ENCODE data around the gene CSNK1A1. TPM values are rescaled to one million over a fixed set of nuclear protein-coding genes. Genes with fewer than 3 reads are reported as not detected.
"Not testable (repeated sequence)": the region's sequence is repeated elsewhere in the genome, so short reads cannot be mapped to it uniquely, and the experiment has no call there.

Gene CSNK1A1
- total RNA-seq, 1 donor from 2014 or later, result 180 TPM

DNA sequence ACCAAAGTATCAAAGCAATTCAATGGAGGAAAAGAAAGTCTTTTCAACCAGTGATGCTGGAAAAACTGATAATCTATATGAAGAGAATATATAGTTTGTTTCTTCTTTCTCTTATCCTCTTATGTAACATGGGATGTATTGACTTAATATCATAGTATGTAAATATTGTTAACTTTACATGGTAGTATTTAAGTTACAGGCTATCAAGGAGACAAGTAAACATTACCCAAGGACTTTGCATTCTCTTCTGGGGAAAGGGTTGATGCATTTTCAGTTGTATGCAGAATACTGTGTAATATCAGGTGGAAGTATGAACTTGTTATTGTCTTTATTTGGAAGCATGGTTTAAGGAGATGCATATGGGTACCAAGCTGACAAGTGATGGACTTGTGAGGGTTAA is 20.9 kb upstream of the CSNK1A1 start:
- H3K9me3 ChIP-seq (replicated peaks), result no peaks in the 10 kb centered on the region
- H3K27me3 ChIP-seq (ENCODE audit: low read depth), result no peaks in the 10 kb centered on the region
- H3K27ac ChIP-seq (replicated peaks), result no peak overlapping the region
- intact Hi-C loops (cut with micrococcal nuclease), result no loop called here
- no peaks in the 10 kb centered on the region for H3K36me3 ChIP-seq
- no peak for DNase-seq
- TF ChIP-seq, protein P1, sequence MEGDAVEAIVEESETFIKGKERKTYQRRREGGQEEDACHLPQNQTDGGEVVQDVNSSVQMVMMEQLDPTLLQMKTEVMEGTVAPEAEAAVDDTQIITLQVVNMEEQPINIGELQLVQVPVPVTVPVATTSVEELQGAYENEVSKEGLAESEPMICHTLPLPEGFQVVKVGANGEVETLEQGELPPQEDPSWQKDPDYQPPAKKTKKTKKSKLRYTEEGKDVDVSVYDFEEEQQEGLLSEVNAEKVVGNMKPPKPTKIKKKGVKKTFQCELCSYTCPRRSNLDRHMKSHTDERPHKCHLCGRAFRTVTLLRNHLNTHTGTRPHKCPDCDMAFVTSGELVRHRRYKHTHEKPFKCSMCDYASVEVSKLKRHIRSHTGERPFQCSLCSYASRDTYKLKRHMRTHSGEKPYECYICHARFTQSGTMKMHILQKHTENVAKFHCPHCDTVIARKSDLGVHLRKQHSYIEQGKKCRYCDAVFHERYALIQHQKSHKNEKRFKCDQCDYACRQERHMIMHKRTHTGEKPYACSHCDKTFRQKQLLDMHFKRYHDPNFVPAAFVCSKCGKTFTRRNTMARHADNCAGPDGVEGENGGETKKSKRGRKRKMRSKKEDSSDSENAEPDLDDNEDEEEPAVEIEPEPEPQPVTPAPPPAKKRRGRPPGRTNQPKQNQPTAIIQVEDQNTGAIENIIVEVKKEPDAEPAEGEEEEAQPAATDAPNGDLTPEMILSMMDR (IDR thresholded peaks at IDR 0.05; ENCODE audit: borderline replicate concordance), result no peak
- peaks cover 3% of the 10 kb centered on the region for H3K4me1 ChIP-seq
- H3K4me3 ChIP-seq, result no peak overlapping the region

DNA sequence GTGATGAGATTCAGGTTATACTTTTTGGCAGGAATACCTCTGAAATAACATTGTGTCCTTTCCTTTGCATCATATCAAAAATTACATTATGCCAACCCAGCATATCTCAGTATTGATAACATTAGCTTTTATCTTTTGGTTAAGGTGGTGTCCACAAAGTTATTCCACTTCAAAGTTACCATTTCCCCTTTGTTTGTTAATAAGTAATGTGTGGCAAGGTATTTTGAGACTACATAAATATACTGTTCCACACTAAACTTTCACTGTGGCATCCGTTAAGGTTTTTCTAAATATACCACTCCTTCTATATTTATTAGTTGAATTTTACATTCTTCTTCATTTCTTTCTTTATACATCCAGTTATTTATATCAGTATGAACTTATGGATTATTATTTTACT is 16.0 kb upstream of the CSNK1A1 start:
- H3K9me3 ChIP-seq (replicated peaks), result no peaks in the 10 kb centered on the region
- no peaks in the 10 kb centered on the region for H3K27me3 ChIP-seq (ENCODE audit: low read depth)
- TF ChIP-seq, protein P1 (IDR thresholded peaks at IDR 0.05; ENCODE audit: borderline replicate concordance), result no peak
- no peak overlapping the region for H3K27ac ChIP-seq (replicated peaks)
- no peaks in the 10 kb centered on the region for H3K36me3 ChIP-seq
- no peak overlapping the region for H3K4me3 ChIP-seq
- no peak for DNase-seq
- H3K4me1 ChIP-seq, result peaks cover 24% of the 10 kb centered on the region
- intact Hi-C loops (cut with micrococcal nuclease), result loop anchor here (5.0 kb wide), 1 partner anchor 185 kb away; no protein-coding TSS in a partner anchor

DNA sequence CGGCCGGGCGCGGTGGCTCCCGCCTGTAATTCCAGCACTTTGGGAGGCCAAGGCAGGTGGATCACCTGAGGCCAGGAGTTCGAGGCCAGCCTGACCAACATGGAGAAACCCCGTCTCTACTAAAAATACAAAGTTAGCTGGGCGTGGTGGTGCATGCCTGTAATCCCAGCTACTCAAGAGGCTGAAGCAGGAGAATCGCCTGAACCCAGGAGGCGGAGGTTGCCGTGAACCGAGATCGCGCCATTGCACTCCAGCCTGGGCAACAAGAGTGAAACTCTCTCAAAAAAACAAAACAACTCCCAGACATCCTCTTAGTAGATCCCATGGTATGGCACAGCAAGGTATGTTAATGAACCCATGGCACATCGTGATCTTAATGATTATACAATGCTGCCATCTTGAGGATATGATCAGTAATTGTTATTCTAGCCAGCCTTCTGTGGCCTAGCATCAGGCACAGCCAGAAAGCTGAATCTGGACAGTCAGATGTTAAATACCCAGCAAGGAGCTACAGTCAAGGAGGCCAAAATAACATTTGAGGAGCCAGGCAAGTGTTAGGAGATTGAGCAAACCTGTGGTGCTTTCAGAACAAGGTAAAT is 13.4 kb upstream of the CSNK1A1 start:
- intact Hi-C loops (cut with micrococcal nuclease), result loop anchor here (5.0 kb wide), 2 partner anchors 132 to 182 kb away; no protein-coding TSS in a partner anchor
- peak overlapping the region; percentile 86 for H3K27ac ChIP-seq (replicated peaks)
- H3K4me3 ChIP-seq; H3K9me3 ChIP-seq (replicated peaks); DNase-seq; H3K36me3 ChIP-seq; H3K27me3 ChIP-seq (ENCODE audit: low read depth): not testable (repeated sequence)
- TF ChIP-seq, protein P1 (IDR thresholded peaks at IDR 0.05; ENCODE audit: borderline replicate concordance), result peak; percentile 80
- peaks cover 40% of the 10 kb centered on the region for H3K4me1 ChIP-seq

DNA sequence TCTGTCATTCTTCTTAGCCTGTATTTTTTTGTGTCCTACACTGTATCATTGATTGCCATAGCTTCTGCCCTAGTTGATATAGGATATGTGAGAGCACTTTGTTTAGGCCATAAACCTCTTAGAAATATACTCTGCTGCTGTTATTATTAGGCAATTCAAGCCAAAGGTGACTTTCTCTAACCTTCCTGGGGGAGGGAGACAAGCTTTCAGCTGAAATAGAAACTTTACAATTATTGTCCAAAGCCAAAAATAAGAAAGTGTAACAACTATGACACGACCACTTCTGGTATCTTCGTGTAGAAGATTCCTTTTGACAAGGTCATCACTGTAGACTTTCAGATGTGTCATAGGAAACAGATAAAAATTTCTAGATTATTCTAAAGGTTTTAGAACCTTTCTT is 12.2 kb upstream of the CSNK1A1 start:
- Histone ChIP-seq H3K27ac (replicated peaks) (peak overlapping the region; percentile 86), H3K36me3 (no peaks in the 10 kb centered on the region), H3K4me3 (no peak overlapping the region), H3K27me3 (ENCODE audit: low read depth) (no peaks in the 10 kb centered on the region), H3K9me3 (replicated peaks) (no peaks in the 10 kb centered on the region), H3K4me1 (peaks cover 40% of the 10 kb centered on the region)
- TF ChIP-seq, protein P1 (IDR thresholded peaks at IDR 0.05; ENCODE audit: borderline replicate concordance), result no peak
- DNase-seq, result no peak
- intact Hi-C loops (cut with micrococcal nuclease), result loop anchor here (5.0 kb wide), 1 partner anchor 131 kb away; no protein-coding TSS in a partner anchor

DNA sequence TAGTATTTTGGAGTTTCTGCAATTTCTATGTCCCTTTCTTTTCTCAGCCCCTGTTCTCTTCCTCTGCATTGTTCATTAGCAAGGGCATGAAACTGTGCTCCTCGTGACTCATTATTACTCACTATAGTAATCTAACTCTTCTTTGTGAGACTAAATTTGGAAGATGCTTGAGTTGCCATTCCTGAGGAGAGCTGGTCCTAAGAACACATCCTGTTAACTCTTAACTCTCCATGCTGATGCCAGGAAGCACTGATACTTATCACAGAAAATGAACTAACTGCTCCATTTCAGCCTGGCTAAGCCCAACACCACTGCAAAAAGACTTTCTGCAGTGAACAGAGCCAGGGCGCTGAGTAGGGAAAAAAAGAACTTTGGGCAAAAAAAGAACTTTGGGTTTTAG is 10.6 kb upstream of the CSNK1A1 start:
- no peak for DNase-seq
- no peaks in the 10 kb centered on the region for H3K36me3 ChIP-seq
- H3K4me1 ChIP-seq, result peaks cover 40% of the 10 kb centered on the region
- H3K4me3 ChIP-seq, result peak overlapping the region; percentile 39
- TF ChIP-seq, protein P1 (IDR thresholded peaks at IDR 0.05; ENCODE audit: borderline replicate concordance), result no peak
- intact Hi-C loops (cut with micrococcal nuclease), result loop anchor here (5.0 kb wide), 1 partner anchor 130 kb away; no protein-coding TSS in a partner anchor
- peak overlapping the region; percentile 86 for H3K27ac ChIP-seq (replicated peaks)
- H3K9me3 ChIP-seq (replicated peaks), result no peaks in the 10 kb centered on the region
- no peaks in the 10 kb centered on the region for H3K27me3 ChIP-seq (ENCODE audit: low read depth)
